Measurements from ENCODE around the gene EBF4.
A peak's percentile ranks its signal among the peaks of the same experiment; 100 is the strongest.

The EBF4 gene, protein sequence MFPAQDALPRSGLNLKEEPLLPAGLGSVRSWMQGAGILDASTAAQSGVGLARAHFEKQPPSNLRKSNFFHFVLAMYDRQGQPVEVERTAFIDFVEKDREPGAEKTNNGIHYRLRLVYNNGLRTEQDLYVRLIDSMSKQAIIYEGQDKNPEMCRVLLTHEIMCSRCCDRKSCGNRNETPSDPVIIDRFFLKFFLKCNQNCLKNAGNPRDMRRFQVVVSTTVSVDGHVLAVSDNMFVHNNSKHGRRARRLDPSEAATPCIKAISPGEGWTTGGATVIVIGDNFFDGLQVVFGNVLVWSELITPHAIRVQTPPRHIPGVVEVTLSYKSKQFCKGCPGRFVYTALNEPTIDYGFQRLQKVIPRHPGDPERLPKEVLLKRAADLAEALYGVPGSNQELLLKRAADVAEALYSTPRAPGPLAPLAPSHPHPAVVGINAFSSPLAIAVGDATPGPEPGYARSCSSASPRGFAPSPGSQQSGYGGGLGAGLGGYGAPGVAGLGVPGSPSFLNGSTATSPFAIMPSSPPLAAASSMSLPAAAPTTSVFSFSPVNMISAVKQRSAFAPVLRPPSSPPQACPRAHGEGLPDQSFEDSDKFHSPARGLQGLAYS

DNA sequence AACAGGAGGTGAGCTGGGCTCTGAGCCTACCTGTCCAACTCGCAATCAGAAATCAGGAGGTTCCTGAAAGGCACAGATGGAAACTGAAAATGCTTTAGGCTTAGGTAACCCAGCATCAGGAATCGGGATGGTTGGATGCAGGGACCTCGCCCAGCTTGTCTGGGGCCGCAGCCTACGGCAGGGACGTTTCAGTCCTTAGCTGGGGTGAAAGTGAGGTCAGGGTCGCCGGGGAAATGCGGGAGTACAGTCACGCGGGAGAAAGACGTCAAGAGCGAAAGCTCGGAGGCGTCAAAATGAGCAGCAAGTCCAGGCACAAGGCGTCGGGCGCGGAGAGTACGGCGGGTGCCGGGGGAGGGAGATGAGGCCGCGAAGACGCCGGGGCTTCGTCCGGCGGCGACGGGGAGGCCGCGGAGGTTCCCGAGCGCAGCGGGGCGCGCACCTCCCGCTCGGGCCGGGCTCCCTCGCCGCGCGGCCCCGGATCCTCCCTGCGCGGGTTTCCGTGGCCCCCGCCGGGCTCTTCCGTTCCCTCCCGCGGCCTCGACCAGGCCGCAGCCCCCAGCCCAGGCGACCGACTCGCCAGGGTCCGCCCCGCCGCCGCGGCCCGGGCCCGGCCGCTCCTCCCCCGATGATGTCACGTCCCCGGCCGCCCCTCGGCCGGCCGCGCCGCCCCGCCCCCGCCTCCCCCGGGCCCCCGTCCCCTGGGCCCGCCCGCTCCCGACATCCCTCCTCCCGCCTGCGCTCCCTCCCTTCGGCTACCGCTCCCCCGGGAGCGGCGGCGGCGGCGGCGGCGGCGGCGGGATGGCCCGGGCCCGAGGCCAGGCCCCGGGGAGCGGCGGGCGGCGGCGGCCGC is at the start of gene EBF4:
EBF4 (plus strand) TSS at position 745 of the 850 bp plus-strand sequence. CDS start 866 bp downstream, outside the sequence.
- peak; percentile 23 to 32 for DNase-seq

DNA sequence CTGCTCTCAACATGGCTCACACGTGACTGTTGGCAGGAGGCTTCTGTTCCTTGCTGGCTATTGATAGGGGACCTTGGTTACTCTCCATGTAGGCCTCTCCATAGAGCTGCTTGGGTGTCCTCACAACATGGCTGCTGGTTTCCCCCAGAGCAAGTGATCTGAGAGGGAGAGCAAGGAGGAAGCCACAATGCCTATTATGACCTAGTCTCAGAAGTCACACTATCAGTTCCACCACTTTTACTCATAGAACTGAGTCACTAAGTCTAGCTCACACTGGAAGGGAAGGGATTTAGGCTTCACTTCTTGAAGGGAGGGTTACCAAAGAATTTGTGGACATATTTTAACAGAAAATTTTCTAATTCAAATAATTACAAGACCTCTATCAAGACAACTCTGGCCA is 48.9 kb upstream of the EBF4 start:
- no peak for DNase-seq

DNA sequence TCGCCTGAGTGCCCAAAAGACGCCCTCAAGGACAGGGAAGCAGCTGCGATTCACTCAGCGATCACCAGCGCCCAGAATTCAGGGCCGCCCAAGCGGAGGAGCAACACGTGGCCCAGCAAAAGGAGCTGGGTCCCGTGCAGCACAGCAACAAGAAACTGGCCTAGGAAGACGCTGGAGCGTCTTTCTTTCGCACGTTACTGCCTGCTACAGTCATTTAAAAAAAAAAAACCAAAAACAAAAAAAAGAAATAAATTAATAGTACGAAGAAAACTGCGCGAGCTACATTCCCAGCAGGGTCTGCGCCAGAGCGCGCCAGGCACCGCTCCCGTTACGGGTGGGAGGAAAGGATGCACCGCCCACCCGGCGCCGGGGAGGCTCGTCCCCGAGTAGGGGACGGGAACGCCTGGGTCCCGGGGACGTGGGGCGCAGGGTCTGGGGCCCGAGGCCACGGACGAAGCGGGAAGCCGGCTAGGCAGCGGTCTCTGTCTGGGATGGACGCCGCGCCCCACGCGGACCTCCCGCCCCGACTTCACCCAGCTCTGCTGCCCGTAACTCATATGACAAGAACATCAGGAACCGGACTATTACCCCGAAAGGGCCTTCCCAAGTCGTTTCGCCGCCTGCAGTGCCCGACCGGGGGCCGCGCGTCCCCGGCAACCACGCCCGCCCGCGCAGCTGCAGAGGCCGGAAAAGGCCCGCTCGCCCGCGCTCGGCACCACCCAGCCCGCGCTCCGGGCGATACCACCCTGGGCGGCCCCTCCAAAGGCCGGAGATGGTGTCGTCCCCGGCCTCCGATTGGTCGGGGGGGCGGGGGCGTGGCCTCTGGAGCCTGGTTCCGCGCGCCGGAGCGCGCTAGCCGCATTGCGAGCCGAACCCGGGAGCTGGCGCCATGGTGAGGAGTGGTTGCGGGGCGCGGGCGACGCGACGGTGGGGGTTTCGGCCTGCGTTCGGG is 40.5 kb upstream of the EBF4 start, which contains the start of gene NOP56:
NOP56 (plus strand) TSS at position 861 of the 952 bp plus-strand sequence; CDS start at position 890, 29 bp downstream.
- peak; percentile 95 for DNase-seq

DNA sequence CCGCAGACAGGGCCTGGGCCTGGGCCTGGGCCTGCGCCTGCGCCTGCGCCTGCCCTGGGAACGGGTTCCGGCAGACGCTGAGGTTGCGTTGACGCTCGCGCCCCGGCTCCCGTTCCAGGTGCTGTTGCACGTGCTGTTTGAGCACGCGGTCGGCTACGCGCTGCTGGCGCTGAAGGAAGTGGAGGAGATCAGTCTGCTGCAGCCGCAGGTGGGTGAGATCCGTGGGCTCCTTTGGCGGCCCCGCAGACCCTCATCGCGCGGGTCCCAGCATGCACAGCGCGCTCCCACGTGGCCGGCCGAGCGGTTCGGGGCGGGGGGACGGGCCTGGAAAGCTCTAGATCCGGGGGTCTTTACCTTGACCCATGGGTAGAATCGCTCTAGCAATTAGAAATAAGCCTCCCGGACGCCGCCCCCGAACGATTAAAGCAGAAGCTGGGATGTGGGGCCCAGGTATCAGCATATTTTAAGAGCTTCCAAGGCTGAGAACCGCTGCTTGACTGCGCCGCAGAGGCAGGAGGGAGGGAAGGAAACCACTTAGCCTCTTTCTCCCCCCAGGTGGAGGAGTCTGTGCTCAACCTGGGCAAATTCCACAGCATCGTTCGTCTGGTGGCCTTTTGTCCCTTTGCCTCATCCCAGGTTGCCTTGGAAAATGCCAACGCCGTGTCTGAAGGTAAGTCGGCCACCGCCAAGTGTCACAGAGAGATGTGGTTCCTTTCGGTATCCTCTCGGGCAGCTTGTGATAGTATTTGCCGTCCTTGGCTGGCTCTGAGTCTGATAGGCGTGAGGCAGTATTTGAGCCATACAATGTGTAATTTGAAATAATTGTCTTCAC is 39.6 kb upstream of the EBF4 start:
- DNase-seq, result peak in 1 of 2 donors; percentile 46

DNA sequence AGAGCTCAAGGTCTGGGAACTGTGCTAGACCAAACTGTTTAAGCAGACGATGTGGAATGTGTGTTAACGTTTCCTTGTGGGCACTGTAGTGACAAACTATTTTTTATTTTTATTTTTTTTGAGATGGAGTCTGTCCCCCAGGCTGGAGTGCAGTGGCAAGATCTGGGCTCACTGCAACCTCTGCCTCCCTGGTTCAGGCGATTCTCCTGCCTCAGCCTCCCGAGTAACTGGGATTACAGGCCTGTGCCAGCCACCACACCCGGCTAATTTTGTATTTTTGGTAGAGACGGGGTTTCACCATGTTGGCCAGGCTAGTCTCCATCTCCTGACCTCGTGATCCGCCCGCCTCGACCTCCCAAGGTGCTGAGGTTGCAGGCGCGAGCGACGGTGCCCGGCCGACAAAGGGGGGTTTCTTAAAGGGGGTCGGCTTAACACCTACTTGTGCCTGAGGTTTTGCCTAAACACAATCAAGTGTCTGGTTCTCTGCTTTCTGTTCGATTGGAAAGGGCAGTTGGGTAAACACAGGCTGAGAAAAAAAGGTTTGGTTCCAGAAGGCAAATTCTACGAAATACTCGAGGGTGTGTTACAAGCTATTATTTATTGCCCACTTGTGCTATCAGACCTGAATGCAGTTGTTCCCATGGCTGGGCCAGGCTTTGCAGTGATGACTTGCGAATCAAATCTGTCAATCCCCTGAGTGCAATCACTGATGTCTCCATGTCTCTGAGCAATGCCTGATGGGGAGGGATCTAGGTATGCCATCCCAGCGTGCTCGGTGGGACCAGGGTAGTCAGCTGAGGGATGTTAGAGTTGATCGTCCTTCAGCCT is 38.8 kb upstream of the EBF4 start:
- no peak for DNase-seq

DNA sequence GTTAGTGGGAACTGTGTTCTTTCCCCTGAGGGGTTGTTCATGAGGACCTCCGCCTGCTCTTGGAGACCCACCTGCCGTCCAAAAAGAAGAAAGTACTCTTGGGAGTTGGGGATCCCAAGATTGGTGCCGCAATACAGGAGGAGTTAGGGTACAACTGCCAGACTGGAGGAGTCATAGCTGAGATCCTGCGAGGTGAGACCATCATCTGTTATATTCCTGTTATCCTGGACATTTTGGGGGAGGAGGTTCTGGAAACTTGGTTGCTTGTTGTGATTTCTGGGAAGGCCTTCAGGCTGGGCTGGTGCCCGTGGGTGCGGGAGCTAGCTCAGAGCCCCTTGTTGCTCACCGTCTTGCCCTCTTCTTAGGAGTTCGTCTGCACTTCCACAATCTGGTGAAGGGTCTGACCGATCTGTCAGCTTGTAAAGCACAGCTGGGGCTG is 38.2 kb upstream of the EBF4 start:
- DNase-seq, result no peak

DNA sequence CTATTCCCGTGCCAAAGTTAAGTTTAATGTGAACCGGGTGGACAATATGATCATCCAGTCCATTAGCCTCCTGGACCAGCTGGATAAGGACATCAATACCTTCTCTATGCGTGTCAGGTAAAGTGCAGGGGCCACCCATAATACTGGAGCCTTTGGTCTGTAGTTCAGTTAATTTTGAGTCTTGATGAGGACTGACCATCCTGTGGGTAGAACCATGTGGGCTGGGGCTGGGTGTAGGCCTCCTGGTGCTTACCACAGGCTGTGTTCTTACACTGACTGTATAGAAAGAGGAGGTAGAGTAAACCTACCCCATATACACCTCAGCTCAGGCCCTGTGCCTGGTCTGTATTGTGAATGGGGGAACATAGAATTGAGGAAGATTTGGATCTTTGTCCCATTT is 37.7 kb upstream of the EBF4 start:
- no peak for DNase-seq

DNA sequence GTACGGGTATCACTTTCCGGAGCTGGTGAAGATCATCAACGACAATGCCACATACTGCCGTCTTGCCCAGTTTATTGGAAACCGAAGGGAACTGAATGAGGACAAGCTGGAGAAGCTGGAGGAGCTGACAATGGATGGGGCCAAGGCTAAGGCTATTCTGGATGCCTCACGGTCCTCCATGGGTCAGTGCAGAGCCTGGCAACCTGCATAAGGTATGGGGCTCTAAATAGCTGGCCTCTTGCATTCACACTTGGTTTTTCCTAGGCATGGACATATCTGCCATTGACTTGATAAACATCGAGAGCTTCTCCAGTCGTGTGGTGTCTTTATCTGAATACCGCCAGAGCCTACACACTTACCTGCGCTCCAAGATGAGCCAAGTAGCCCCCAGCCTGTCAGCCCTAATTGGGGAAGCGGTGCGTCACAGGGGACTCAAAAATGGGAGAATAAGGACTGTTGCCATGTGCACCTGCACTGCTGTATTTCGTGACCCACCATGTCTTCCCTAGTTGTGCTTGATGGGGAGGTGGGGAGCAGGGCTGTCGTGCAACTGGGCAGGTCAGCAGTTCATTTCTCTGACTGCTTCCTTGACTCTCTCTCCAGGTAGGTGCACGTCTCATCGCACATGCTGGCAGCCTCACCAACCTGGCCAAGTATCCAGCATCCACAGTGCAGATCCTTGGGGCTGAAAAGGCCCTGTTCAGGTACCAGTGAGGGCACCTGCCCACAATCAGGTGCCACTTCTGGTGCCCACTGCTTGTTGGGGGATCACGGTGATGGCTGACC is 37.1 kb upstream of the EBF4 start:
- DNase-seq, result no peak

DNA sequence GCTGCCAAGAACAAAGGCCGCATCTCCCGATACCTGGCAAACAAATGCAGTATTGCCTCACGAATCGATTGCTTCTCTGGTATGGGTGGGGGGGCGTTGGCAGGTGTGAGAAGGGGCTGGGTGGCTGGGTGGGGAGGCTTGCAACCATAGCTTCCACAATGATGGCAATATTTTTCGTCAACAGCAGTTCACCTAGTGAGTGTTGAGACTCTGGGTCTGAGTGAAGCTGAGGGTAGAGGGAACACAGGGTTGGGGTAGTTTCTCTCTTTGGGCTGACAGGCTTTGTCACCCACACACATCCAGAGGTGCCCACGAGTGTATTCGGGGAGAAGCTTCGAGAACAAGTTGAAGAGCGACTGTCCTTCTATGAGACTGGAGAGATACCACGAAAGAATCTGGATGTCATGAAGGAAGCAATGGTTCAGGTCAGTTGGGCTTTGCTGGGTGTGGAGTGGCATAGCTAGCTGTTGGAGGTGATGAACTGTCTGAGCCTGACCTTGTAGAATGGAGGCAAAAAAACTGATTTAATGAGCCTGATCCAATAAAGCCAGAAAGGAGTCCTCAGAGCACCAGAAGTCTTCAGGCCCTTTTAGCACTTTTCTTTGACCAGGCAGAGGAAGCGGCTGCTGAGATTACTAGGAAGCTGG is 36.0 kb upstream of the EBF4 start:
- no peak for DNase-seq

DNA sequence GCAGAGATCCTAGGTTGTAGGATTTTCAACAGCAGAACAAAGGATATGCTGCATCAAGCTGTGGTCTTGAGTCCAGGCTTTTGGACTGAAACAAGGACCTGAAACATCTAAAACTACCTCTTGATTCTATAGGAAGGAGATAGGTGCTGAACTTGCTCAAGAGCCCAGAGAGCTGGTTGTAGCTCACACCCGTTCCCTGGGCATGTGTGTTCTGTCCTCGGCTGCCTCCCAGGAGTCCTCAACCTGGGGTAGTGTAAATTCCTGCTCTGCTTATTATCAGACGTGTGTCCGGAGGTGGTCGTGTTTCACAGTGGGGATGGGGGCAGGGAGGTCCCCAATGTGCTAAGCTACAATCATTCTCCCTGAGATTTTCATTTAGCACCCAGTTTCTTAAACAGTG is 35.3 kb upstream of the EBF4 start:
- no peak for DNase-seq

DNA sequence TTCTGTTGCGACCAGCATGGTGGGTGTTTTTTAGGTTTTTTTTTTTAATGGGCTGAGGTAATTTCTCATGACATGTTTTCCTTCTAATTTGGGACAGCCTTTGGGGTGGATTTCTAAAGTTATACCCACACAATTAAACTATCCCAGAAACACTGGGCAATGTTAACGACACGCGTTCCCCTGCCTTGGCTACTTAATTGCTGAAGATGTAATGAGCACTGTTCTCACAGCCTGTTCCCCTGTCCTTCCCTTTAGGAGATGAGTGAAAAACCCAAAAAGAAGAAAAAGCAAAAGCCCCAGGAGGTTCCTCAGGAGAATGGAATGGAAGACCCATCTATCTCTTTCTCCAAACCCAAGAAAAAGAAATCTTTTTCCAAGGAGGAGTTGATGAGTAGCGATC is 34.9 kb upstream of the EBF4 start:
- DNase-seq, result no peak

DNA sequence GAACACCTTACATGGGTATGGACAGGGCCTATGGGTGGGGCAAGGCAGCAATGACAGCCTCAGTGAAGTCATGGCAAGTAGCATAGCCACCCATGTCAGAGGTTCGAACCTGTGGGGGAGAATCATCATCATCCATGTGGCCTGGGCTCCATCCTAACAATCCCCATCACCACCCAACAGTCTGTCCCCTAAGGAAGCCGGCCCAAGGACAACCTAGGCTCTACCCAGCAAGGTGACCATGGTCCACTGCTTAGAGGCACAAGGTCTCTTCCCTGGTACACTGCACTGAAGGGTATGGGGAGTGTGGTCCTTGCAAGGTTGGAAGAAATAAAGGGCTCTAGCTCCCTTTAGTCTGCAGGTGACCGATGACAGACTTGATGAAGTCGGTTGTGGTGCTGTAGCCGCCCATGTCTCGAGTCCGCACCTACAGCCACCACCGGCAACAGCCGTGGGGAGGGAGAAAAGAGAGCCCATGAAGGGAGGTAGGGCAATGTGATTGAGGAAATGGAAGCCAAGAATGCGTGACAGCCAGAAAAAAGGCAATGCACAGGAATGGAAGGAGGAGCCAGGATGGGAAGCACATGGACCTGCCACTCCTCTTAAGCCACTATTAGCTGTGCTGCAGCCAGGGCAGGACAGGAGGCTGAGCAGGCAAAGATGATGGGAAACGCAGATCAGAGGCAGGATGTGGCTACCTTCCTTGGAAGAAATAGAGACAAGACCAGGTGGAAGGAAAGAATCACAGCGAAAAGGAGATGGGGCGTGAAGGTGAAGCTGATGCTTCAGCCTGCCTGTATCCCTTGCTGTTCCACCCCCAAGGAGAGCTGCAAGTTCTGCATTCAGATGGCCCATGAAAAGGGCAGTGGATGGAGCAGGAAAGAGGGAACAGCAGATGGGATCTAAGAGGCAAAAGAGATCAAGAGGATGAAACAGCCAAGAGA is 33.9 kb upstream of the EBF4 start:
- DNase-seq, result no peak

DNA sequence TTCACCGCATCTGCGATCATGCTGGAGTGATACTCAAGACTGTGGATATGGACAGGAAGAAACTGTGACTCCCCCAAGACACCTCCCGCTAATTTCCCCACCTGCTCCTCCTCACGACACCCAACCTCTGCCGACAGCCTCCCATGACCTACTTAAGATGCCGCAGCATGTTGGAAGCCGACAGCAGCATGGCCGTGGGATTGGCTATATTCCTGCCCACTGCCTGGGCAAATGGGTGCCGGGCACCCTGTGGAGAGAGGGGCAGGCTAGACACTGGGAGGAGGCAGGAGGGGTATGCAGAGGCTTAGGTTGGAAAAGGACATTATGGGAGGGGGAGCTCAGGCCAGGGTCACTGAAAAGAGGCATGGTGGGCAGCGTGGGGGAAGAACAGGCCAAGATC is 33.0 kb upstream of the EBF4 start:
- no peak for DNase-seq

DNA sequence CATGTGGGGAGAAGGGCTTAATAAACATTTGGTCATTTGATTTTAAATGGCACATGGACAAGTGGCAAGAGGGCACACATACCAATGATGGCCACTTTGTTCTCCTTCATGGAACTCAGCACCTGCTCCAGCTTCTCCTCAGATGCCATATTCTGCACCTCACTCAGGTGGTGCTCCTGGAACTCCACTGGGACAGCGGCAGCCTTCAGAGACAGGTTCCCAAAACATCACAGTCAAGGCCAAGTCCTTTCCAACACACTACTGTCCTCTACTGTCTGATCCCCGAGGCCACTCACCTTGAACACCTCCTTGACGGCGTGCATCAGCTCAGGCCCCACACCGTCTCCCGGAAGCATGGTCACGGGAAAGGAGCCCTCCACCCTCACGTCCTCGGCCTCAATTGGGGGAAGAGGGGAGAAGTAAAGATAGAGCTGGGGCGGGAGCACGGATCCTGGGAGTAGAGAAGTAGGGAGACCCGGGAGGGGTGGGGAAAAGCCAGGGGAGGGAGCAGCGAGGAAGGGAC is 29.2 kb upstream of the EBF4 start:
- no peak for DNase-seq

DNA sequence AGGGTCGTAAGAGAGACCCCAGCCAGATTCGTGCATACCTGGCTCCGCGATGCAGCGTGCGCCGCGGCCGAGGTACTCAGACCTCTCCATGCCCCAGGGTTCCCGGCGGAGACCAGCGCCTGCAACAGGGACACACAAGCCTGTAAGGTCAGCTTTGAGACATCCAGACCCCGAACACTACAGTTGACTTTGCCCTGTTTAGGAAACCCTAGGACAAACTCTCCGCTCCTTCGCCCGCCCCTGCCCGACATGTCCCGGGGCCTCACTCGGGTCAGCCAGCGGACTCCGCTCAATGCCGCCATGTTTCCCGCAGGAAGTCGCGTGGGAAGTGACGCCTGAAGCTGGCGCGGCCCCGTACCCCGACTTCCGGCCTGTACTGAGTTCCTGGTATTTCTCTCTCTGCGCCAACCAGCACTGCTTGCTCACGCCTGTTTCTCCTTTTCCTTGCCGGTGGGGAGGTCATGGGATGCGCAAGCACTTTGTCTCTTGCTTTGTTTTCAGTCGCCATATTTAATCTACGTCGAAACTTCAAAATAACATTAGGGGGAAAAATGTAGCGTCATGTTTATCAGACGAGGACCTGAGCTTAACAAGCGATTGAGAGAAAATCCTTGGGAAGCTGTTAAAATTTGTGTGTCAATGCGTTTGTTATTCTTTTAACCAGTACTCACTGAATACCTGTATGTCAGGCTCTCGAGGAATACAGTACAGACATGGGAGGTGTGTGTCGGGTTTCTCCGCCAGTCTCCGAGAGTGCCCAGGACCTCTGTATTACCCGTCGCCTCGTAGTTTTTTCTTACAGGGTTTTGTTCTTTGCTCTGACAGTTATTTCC is 28.5 kb upstream of the EBF4 start, which contains the start of gene IDH3B:
IDH3B (minus strand) TSS at position 330 of the 833 bp plus-strand sequence; CDS start at position 302, 28 bp downstream.
- peak; percentile 86 to 88 for DNase-seq

DNA sequence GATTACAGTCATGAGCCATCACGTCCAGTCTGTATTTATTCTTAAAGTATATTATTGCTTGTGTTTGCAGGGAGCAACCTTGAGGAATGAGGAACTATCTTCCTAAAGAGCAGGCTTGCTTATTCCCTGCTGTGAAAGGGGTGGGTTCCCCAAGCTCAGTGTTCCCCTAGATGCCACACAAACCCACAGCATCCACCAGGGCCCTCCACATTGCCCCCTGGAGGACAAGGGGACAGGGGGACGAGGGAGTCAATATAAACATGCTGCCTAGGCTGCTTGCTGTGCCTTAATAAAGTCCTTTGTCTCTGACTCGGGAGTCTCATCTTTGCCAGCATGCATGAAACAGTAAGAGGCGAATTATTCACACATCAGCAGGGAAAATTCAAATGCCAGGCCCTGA is 20.6 kb upstream of the EBF4 start:
- DNase-seq, result no peak

All from activated CD4-positive, alpha-beta T cell treated with anti-CD3 and anti-CD28 coated beads for 4 hours (primary cell).